ENCODE measurements around the gene FAM13C.

- no peak for TF ChIP-seq POLR2A (conservative IDR thresholded peaks at IDR 0.05)
- no peak for TF ChIP-seq EGR1 (conservative IDR thresholded peaks at IDR 0.05)
These were observed 97.2 kb downstream of the FAM13C start for GRCh38 chr10:59265141-59265540.
